GM21825 (cell line): Measurements from ENCODE around the gene SERPINA6.
"Not testable (repeated sequence)": the region's sequence is repeated elsewhere in the genome, so short reads cannot be mapped to it uniquely, and the experiment has no call there.

Experiments used
- ATAC-seq: cut with Tn5 transposase; IDR thresholded peaks from one replicate; pipeline ENCODE4 v1.9.1; 2021; ENCODE audit warnings: mild to moderate bottlenecking, moderate library complexity; ENCODE audit not compliant: unreplicated experiment

Gene SERPINA6

GRCh38 chr14:94322648-94323570, at the start of gene SERPINA6:
TSS of gene SERPINA6 (minus strand) at chr14:94323336. CDS start at chr14:94314648, 8,688 bp downstream.
- no peak for ATAC-seq

- ATAC-seq, result no peak
These were observed 49.0 kb upstream of the SERPINA6 start for GRCh38 chr14:94372021-94372605.

- ATAC-seq, result no peak
These were observed 47.4 kb upstream of the SERPINA6 start for GRCh38 chr14:94370524-94370910.

GRCh38 chr14:94369766-94370523, 46.8 kb upstream of the SERPINA6 start:
- ATAC-seq, result not testable (repeated sequence)

- no peak for ATAC-seq
These were observed 45.8 kb upstream of the SERPINA6 start for GRCh38 chr14:94368956-94369355.

GRCh38 chr14:94368243-94368590, 45.1 kb upstream of the SERPINA6 start:
- no peak for ATAC-seq

GRCh38 chr14:94367347-94368242, 44.5 kb upstream of the SERPINA6 start:
- no peak for ATAC-seq

GRCh38 chr14:94366146-94366915, 43.2 kb upstream of the SERPINA6 start, which contains the start of gene SERPINA2:
TSS of gene SERPINA2 (minus strand) at chr14:94366698.
- ATAC-seq, result no peak

- ATAC-seq, result no peak
These were observed 42.5 kb upstream of the SERPINA6 start for GRCh38 chr14:94365624-94366023.

- no peak for ATAC-seq
These were observed 41.8 kb upstream of the SERPINA6 start for GRCh38 chr14:94364964-94365363.

- ATAC-seq, result no peak
These were observed 40.9 kb upstream of the SERPINA6 start for GRCh38 chr14:94364037-94364436.

- ATAC-seq, result no peak
These were observed 40.1 kb upstream of the SERPINA6 start for GRCh38 chr14:94363151-94363624.

- ATAC-seq, result no peak
These were observed 39.5 kb upstream of the SERPINA6 start for GRCh38 chr14:94362614-94363133.

- no peak for ATAC-seq
These were observed 38.5 kb upstream of the SERPINA6 start for GRCh38 chr14:94361682-94362081.

- ATAC-seq, result no peak
These were observed 37.9 kb upstream of the SERPINA6 start for GRCh38 chr14:94360945-94361565.

GRCh38 chr14:94357166-94357565, 34.0 kb upstream of the SERPINA6 start:
- ATAC-seq, result no peak

- no peak for ATAC-seq
These were observed 33.4 kb upstream of the SERPINA6 start for GRCh38 chr14:94356379-94357056.

GRCh38 chr14:94355191-94355794, 32.2 kb upstream of the SERPINA6 start:
- no peak for ATAC-seq
